Activated B cell treated with CpG ODN at 0.5 μM for 24 hours (primary cell): Measurements from ENCODE around the gene OCIAD2. TPM values are rescaled to one million over a fixed set of nuclear protein-coding genes. Genes with fewer than 3 reads are reported as not detected.
"Not testable (repeated sequence)": the region's sequence is repeated elsewhere in the genome, so short reads cannot be mapped to it uniquely, and the experiment has no call there.

Source experiments
- ATAC-seq: fragments of 200-7000 bp; cut with Tn5 transposase; one replicate; pipeline ENCODE4 v1.10.0; 2021; ENCODE audit warnings: low read depth, mild to moderate bottlenecking, moderate library complexity
- CTCF ChIA-PET: fragments of 350-600 bp; sonication (Branson Sonifier 250); formaldehyde crosslinking; loops from one replicate; lab custom pipeline; 2021; ENCODE audit warnings: antibody characterized with exemption; lab: Charles Lee
- POLR2A ChIA-PET: fragments of 350-600 bp; sonication (Branson Sonifier 250); formaldehyde crosslinking; loops from one replicate; lab custom pipeline; 2021; ENCODE audit warnings: antibody characterized with exemption; lab: Charles Lee
- DNase-seq: peaks from one replicate; pipeline ENCODE4 v3.0.0; 2022
- H3K27ac Mint-ChIP-seq: one replicate; pipeline ENCODE4 v1.8.0; 2020; ENCODE audit warnings: mixed read lengths
- H3K27me3 Mint-ChIP-seq: one replicate; pipeline ENCODE4 v1.8.0; 2021; ENCODE audit warnings: mixed read lengths
- H3K36me3 Mint-ChIP-seq: one replicate; pipeline ENCODE4 v1.8.0; 2021; ENCODE audit warnings: low read depth, mixed read lengths
- H3K4me1 Mint-ChIP-seq: one replicate; pipeline ENCODE4 v1.8.0; 2021; ENCODE audit warnings: mixed read lengths
- H3K4me3 Mint-ChIP-seq: one replicate; pipeline ENCODE4 v1.8.0; 2020; ENCODE audit warnings: mild to moderate bottlenecking, mixed read lengths
- H3K9me3 Mint-ChIP-seq: one replicate; pipeline ENCODE4 v1.8.0; 2020; ENCODE audit warnings: mixed read lengths
- CTCF ChIP-seq: fragments of 200-600 bp; IDR thresholded peaks from one replicate; pipeline ENCODE4 v1.8.0; 2022; ENCODE audit warnings: antibody characterized with exemption, mild to moderate bottlenecking
- intact Hi-C: fragments of 100-400 bp; cut with micrococcal nuclease; formaldehyde crosslinking; loops from one replicate; pipeline ENCODE4 v1.15.1; 2024
- total RNA-seq: library from RNA; stranded (reverse); gene quantifications from 2 replicates; pipeline ENCODE4 v1.2.3, GENCODE V29; 2022

Gene OCIAD2
- total RNA-seq, 1 donor from 2014 or later: 38.3 TPM

- ChIA-PET CTCF (no interaction called here), POLR2A (no interaction called here)
- Mint-ChIP-seq H3K27me3 (no peaks in the 10 kb centered on the region), H3K36me3 (no peaks in the 10 kb centered on the region), H3K4me1 (no peaks in the 10 kb centered on the region), H3K9me3 (peaks cover 2% of the 10 kb centered on the region), H3K4me3 (no peak overlapping the region), H3K27ac (no peak overlapping the region)
- ATAC-seq (no peak), DNase-seq (no peak)
- no peak for TF ChIP-seq CTCF
- intact Hi-C loops: no loop called here
Observed at GRCh38 chr4:48879561-48880442, 26.8 kb downstream of the OCIAD2 start.

GRCh38 chr4:48877827-48878535 is 28.6 kb downstream of the OCIAD2 start:
- no peak for TF ChIP-seq CTCF
- H3K9me3 Mint-ChIP-seq: peaks cover 7% of the 10 kb centered on the region
- intact Hi-C loops: no loop called here
- no peak for DNase-seq
- no peak overlapping the region for H3K27ac Mint-ChIP-seq
- ChIA-PET CTCF (no interaction called here), POLR2A (no interaction called here)
- H3K27me3 Mint-ChIP-seq: no peaks in the 10 kb centered on the region
- H3K4me1 Mint-ChIP-seq: no peaks in the 10 kb centered on the region
- ATAC-seq: no peak
- H3K4me3 Mint-ChIP-seq: no peak overlapping the region
- H3K36me3 Mint-ChIP-seq: peaks cover 3% of the 10 kb centered on the region

GRCh38 chr4:48864696-48865095 is 41.9 kb downstream of the OCIAD2 start:
- H3K36me3 Mint-ChIP-seq: peaks cover 25% of the 10 kb centered on the region
- ATAC-seq, intact Hi-C loops, H3K9me3 Mint-ChIP-seq, H3K27me3 Mint-ChIP-seq, POLR2A ChIA-PET, CTCF ChIA-PET, H3K27ac Mint-ChIP-seq, H3K4me1 Mint-ChIP-seq, DNase-seq, H3K4me3 Mint-ChIP-seq: not testable (repeated sequence)

GRCh38 chr4:48863728-48864127 is 42.8 kb downstream of the OCIAD2 start:
- ATAC-seq (no peak), DNase-seq (no peak)
- Mint-ChIP-seq H3K27ac (no peak overlapping the region), H3K4me1 (no peaks in the 10 kb centered on the region), H3K36me3 (peaks cover 32% of the 10 kb centered on the region), H3K9me3 (peaks cover 7% of the 10 kb centered on the region), H3K4me3 (no peak overlapping the region), H3K27me3 (no peaks in the 10 kb centered on the region)
- ChIA-PET CTCF (interaction anchor here (0.6 kb wide), 1 partner anchor 98 kb away, joined by 3 read pairs; no protein-coding TSS in a partner anchor), POLR2A (no interaction called here)
- no peak for TF ChIP-seq CTCF
- intact Hi-C loops: no loop called here

GRCh38 chr4:48862661-48863060 is 43.9 kb downstream of the OCIAD2 start:
- CTCF ChIA-PET: no interaction called here
- Mint-ChIP-seq H3K27ac (no peak overlapping the region), H3K4me3 (no peak overlapping the region)

More at GRCh38 chr4:48862661-48863060, 43.9 kb downstream of the OCIAD2 start:
- H3K4me1 Mint-ChIP-seq: no peaks in the 10 kb centered on the region
- ATAC-seq: no peak
- intact Hi-C loops: no loop called here
- peaks cover 7% of the 10 kb centered on the region for H3K9me3 Mint-ChIP-seq
- no peak for TF ChIP-seq CTCF
- no peak for DNase-seq
- POLR2A ChIA-PET: no interaction called here
- H3K36me3 Mint-ChIP-seq: peaks cover 38% of the 10 kb centered on the region
- H3K27me3 Mint-ChIP-seq: no peaks in the 10 kb centered on the region
